ENCODE data around the gene KLHL29.

KLHL29 gene

DNA sequence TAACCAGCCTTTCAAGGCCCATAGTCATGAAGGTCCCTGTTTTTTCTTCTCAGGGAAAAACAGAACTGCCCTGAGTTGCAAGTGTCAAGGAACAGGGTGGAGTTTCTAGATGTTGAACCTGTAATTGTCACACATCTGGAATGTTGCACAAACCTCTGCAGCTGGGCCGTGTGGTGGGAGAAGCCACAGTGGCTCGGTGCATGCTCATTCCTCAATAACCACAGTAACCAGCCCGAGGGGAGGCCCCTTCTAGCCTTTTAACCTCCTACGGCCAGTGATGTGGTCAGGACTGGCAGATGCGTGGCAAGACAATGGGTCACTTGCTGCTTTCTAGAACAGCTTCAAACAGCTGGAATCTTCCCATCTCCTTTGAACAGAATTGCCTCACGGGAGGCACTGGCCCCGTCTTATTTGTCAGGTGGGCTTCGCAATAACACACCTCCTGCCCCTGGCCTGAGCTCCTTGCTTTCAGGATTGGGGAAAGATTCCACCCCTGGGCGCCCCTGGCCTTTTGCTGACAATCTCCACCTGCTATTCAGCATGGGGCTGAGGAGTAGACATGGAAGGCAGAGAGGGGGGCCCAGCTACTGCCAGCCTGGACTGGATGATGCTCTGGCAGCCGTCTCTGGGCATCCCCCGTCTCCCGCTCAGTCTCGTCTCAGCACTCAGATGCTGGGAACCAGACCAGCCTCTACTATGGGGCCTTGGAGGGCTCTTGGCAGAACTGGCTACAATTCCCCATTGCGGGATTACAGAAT lies 102.9 kb downstream of the KLHL29 start:
- TF ChIP-seq REST (IDR thresholded peaks at IDR 0.05; ENCODE audit: insufficient read depth in 1 of 2, low read depth in 2 of 2, low read length in 2 of 2) (no peak), SIN3A (IDR thresholded peaks at IDR 0.05; ENCODE audit: borderline replicate concordance, insufficient read depth, low read length) (no peak), FOXP2 (optimal IDR thresholded peaks at IDR 0.05; ENCODE audit: borderline replicate concordance, extremely low read depth, extremely low read length, insufficient read depth) (no peak), TAF1 (IDR thresholded peaks at IDR 0.05; ENCODE audit: borderline replicate concordance, insufficient read depth, low read length) (no peak), POLR2AphosphoS5 (IDR thresholded peaks at IDR 0.05; ENCODE audit: low read depth, low read length) (no peak)

- TF ChIP-seq FOXP2 (optimal IDR thresholded peaks at IDR 0.05; ENCODE audit: borderline replicate concordance, extremely low read depth, extremely low read length, insufficient read depth) (no peak), POLR2AphosphoS5 (IDR thresholded peaks at IDR 0.05; ENCODE audit: low read depth, low read length) (no peak), TAF1 (IDR thresholded peaks at IDR 0.05; ENCODE audit: borderline replicate concordance, insufficient read depth, low read length) (no peak), SIN3A (IDR thresholded peaks at IDR 0.05; ENCODE audit: borderline replicate concordance, insufficient read depth, low read length) (no peak), REST (IDR thresholded peaks at IDR 0.05; ENCODE audit: insufficient read depth in 1 of 2, low read depth in 2 of 2, low read length in 2 of 2) (no peak)
Measured at GRCh38 chr2:23488584-23488983, 103.6 kb downstream of the KLHL29 start.

DNA sequence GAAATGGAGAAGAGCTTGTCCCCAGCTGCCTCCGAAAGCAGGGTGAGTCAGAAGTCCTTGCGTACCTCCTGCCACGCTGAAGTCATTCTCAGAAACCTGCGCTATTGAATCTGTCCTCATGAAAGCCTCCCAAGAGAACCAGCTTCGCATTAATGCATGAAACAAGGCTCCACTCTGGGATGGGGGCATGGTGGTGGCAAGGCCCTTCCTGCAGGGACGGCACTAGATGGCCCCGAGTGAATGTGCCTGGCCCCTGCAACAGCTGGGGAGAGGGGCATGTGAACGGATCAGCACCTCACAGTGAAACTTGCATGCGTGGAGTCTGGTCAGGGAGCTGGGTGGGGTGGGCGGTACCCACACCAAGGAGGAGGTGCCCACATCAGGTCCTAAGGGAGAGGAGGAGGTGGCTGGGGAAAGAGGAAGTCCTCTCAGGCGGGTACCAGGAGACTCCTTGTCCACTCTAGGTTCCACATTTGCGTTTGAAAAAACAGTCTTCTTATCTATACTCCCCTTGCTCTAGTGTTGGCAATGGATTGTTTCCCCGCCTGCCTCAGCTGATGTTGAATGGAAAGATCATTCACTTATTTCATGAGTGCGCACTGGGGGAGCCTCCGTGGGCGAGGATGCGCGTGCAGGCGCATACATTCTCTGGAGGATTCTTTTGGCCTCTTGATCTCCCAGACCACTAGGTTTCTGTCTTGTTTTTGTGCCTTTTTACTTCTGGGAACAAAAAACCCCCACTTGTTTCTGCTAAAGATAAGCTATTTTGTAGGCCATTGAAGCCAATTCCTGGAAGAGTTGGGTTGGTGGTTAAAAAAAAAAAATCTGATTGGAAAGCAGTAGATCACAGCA lies 104.7 kb downstream of the KLHL29 start:
- no peak for TF ChIP-seq REST (IDR thresholded peaks at IDR 0.05; ENCODE audit: insufficient read depth in 1 of 2, low read depth in 2 of 2, low read length in 2 of 2)
- TF ChIP-seq FOXP2 (optimal IDR thresholded peaks at IDR 0.05; ENCODE audit: borderline replicate concordance, extremely low read depth, extremely low read length, insufficient read depth): no peak
- TF ChIP-seq SIN3A (IDR thresholded peaks at IDR 0.05; ENCODE audit: borderline replicate concordance, insufficient read depth, low read length): no peak

DNA sequence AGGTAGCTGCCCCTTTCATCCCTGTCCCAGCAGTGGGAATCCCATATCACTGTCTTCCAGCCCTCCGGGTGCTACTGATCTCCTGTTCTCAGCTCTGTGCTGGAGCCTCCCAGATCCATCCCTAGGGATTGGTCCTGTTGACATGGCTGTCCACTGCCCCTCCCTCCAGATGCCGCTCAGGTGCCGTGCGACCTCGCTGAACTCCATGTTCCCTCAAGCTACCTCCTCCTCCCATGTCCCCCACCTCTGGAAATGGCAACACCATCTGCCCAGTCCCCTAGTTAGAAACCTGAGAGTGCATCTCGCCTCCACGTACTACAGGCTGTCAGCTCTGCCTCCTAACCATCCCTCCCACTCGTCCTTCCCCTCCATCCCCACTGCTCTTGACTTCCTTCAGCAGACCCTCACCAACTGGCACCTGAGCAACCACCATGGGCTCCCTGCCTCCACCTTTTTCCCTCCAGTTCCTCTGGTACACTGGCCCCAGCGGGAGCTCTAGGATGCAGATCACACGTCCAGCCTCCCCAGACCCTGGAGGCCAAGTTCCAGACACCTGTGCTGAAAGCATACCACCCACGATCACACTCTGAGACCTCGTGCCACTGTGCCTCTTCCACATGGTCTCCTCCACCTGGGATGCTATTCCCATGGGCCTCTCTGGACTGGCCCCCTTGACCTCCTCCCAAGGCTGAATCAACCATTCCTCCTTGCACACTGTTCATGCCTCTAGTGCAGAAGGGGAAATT lies 106.8 kb downstream of the KLHL29 start:
- TF ChIP-seq POLR2AphosphoS5 (IDR thresholded peaks at IDR 0.05; ENCODE audit: low read depth, low read length) (no peak), SIN3A (IDR thresholded peaks at IDR 0.05; ENCODE audit: borderline replicate concordance, insufficient read depth, low read length) (no peak), TAF1 (IDR thresholded peaks at IDR 0.05; ENCODE audit: borderline replicate concordance, insufficient read depth, low read length) (no peak), REST (IDR thresholded peaks at IDR 0.05; ENCODE audit: insufficient read depth in 1 of 2, low read depth in 2 of 2, low read length in 2 of 2) (no peak), FOXP2 (optimal IDR thresholded peaks at IDR 0.05; ENCODE audit: borderline replicate concordance, extremely low read depth, extremely low read length, insufficient read depth) (no peak)
